ENCODE data around the gene NHERF2. TPM values are rescaled to one million over a fixed set of nuclear protein-coding genes. Genes with fewer than 3 reads are reported as not detected.
A peak's percentile ranks its signal among the peaks of the same experiment; 100 is the strongest.

Gene NHERF2
- total and polyA plus RNA-seq, 2 experiments from 2014 or later: 12.0 to 16.5 TPM

- TF ChIP-seq ETS1 (IDR thresholded peaks at IDR 0.05): no peak
- TF ChIP-seq CREB1 (CRISPR knock-in tag; IDR thresholded peaks at IDR 0.05; ENCODE audit: low read depth): no peak
- no peak for TF ChIP-seq JUNB (IDR thresholded peaks at IDR 0.05; ENCODE audit: unreplicated experiment)
- TF ChIP-seq NANOG (IDR thresholded peaks at IDR 0.05; ENCODE audit: borderline replicate concordance): no peak
- no peak for TF ChIP-seq ZNF114 (CRISPR knock-in tag; IDR thresholded peaks at IDR 0.05)
- no peak for TF ChIP-seq ZNF331 (CRISPR knock-in tag; IDR thresholded peaks at IDR 0.05; ENCODE audit: low read depth)
- TF ChIP-seq EZH2 (IDR thresholded peaks at IDR 0.05; ENCODE audit: low read depth, unreplicated experiment): no peak
- no peak for TF ChIP-seq STAT1 (IDR thresholded peaks at IDR 0.05; ENCODE audit: unreplicated experiment)
- no peak for TF ChIP-seq CTCF (conservative IDR thresholded peaks at IDR 0.05; ENCODE audit: low read depth in 2 of 2)
- no peak for TF ChIP-seq EZH2phosphoT487 (IDR thresholded peaks at IDR 0.05; ENCODE audit: unreplicated experiment)
- no peak for TF ChIP-seq ZNF462 (CRISPR knock-in tag; IDR thresholded peaks at IDR 0.05)
- TF ChIP-seq REST (IDR thresholded peaks at IDR 0.05; ENCODE audit: unreplicated experiment): no peak
- no peak for TF ChIP-seq POLR2AphosphoS5 (IDR thresholded peaks at IDR 0.05; ENCODE audit: low read depth)
- no peaks in the 10 kb centered on the region for H3K4me1 ChIP-seq (ENCODE audit: insufficient read depth)
- H3K36me3 ChIP-seq (ENCODE audit: insufficient read depth): no peaks in the 10 kb centered on the region; the same call in 1 of the 2 replicates
- peak overlapping the region; percentile 19; the same call in 1 of the 2 replicates for H3K27ac ChIP-seq (ENCODE audit: low read depth)
- H3K79me2 ChIP-seq (replicated peaks; ENCODE audit: insufficient read depth): no peaks in the 10 kb centered on the region
- H3K27me3 ChIP-seq (ENCODE audit: insufficient read depth): no peaks in the 10 kb centered on the region
- H4K20me1 ChIP-seq (replicated peaks; ENCODE audit: insufficient read depth): no peaks in the 10 kb centered on the region; the same call in 1 of the 2 replicates
- H3K4me3 Mint-ChIP-seq: no peak overlapping the region
- no peaks in the 10 kb centered on the region for H3F3A ChIP-seq (replicated peaks; ENCODE audit: low read depth)
- H2AFZ ChIP-seq: no peak overlapping the region
- no peak overlapping the region for H3K27ac Mint-ChIP-seq
- no peaks in the 10 kb centered on the region for H3K9me3 Mint-ChIP-seq
- ATAC-seq: no peak
- H3K36me3 Mint-ChIP-seq (ENCODE audit: low read depth): peaks cover 12% of the 10 kb centered on the region; the same call in 2 of the 3 replicates
- H3K4me3 ChIP-seq: no peak overlapping the region
- peaks cover 11% of the 10 kb centered on the region for H3K27me3 Mint-ChIP-seq (ENCODE audit: insufficient read depth, low read depth, poor library complexity)
- H3K4me2 ChIP-seq: no peak overlapping the region
- DNase-seq (ENCODE audit: low spot score): no peak
- H3K4me1 Mint-ChIP-seq: no peaks in the 10 kb centered on the region
- no peaks in the 10 kb centered on the region for H3K9me2 ChIP-seq (ENCODE audit: insufficient read depth)
Observed at GRCh38 chr16:2058872-2059271, 32.2 kb downstream of the NHERF2 start.
